GM19372 (cell line): ENCODE measurements around the gene OR2A25.

ENCODE experiments used
- ATAC-seq: cut with Tn5 transposase; IDR thresholded peaks from one replicate; pipeline ENCODE4 v1.9.1; 2021; ENCODE audit warnings: mild to moderate bottlenecking, low read depth, moderate library complexity; ENCODE audit not compliant: unreplicated experiment

Gene OR2A25

GRCh38 chr7:144063710-144064109 lies 5.9 kb upstream of the OR2A25 start:
- ATAC-seq: no peak

GRCh38 chr7:144069953-144070352 lies 342 bp downstream of the OR2A25 start:
- no peak for ATAC-seq

GRCh38 chr7:144074374-144074773 lies 4.8 kb downstream of the OR2A25 start:
- no peak for ATAC-seq

- ATAC-seq: no peak
Observed at GRCh38 chr7:144085978-144086377, 16.4 kb downstream of the OR2A25 start, which contains the start of gene OR2A12. Gene OR2A12 (plus strand): TSS chr7:144086278. CDS start chr7:144095108, 8,830 bp downstream.

DNA sequence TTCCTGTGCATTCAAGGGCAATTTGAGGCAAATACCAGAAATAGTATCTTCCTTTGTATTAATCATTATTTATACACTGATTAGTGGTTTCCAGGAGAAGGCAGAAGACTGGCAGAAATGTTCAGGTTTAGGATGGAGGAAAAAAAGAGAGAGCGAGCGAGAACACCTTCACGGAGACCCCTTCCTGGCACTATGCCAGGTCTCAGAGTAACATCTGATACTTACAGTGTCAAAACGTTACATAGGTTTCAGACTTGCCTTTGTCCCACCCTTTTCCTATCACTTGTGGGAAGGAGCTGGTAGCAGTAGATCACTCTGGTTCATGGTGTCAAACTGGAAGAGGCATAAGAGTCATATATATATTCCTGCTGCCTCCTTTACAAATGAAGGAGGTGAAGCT lies 17.1 kb downstream of the OR2A25 start:
- ATAC-seq: no peak

DNA sequence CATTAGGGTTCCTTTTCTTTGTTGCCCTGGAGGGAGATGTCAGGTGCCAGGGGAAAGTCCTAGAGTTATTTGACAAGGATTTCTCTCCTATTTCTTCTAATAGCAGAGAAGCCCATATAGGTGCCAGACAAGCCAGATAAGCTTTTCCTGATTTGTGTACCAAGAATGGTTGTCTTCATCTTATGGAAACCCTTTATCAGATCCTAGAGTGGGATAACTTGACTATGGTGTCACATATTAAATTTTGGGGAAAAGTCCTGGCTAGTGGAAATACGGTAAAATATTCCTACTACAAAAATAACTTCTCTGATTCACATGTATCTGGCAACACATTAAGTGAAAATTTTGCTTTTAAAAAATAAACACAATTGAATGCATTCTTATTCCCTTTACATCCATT lies 17.6 kb downstream of the OR2A25 start:
- no peak for ATAC-seq

DNA sequence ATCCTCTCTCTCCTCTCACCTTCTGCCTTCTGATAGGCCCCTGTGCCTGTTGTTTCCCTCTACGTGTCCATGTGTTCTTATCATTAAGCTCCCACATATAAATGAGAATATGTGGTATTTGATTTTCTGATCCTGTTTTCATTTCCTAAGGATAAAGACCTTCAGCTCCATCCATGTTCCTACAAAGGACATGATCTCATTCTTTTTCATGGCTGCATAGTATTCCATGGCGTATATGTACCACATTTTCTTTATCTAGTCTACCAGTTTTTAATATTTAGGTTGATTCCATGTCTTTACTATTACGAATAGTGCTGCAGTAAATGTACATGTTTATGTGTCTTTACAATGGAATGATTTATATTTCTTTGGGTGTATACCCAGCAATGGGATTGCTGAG lies 21.1 kb downstream of the OR2A25 start:
- no peak for ATAC-seq

DNA sequence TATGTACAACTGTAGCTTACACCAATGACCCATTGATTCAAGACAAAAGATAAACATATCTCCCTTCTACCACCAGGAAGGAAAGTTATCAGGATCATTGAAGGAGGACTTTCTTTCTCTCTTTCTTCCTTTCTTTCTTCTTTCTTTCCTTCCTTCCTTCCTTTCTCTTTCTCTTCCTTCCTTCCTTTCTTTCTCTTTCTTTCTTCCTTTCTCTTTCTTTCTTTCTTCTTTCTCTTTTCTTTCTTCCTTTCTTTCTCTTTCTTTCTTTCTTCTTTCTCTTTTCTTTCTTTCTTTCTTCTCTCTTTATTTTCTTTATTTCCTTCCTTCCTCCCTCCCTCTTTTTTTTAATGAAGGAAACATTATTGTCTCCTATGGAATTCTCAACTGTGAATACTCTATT lies 29.2 kb downstream of the OR2A25 start:
- ATAC-seq: no peak

DNA sequence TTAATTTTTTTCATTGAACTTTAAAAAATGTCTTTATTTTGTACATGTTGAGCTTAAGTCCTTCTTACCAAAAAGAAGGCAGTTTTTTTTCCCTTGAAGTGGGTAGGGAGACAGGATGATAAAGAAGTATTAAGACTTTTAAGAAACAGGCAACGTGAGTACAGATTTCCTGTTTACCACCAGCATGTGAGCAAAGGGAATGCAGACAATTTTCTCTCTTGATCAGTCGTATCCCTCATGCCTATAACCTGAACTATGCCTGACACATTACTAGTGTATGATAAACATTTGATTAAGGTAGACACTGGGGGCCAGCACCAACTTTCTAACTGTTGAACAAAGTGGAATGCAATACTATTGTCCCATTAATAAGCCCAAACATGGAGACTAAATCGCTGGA lies 31.0 kb downstream of the OR2A25 start:
- ATAC-seq: no peak

DNA sequence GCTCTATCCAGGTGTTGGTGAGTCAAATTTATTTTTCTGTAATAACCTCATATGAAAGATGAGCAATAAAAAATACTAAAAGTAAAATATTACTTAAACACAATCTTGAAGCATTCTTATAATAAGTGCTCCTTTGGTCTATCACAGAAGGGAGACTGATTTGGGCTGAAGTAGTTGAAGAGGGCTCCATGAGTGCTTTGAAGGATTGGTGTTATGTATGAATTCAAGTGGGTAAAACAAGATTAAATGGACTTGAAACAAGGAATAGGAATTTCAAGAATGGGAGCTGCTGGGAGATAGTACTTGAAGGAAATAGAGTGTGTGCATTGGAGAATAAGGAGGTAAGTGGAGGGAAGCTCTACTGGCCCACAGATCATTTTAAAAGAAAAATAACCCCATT lies 32.4 kb downstream of the OR2A25 start:
- ATAC-seq: no peak

DNA sequence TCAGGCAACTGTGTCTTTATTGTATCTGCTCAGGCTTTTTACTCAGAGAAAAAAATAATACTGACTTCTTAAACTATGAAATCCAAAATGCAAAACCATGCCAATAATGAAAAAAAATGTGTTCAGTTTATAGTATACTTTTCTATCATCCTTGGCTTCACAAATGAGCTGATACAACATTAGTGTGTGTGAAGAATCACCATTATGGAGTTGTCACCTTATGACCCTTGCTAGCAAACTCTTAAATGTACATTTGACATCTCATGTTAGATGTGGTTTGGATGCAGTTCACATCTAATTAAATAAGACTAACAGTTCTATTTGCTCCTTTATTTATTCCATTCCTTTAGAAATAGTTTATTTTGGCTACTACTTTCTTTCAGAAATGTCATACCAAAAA lies 35.6 kb downstream of the OR2A25 start:
- ATAC-seq: no peak

DNA sequence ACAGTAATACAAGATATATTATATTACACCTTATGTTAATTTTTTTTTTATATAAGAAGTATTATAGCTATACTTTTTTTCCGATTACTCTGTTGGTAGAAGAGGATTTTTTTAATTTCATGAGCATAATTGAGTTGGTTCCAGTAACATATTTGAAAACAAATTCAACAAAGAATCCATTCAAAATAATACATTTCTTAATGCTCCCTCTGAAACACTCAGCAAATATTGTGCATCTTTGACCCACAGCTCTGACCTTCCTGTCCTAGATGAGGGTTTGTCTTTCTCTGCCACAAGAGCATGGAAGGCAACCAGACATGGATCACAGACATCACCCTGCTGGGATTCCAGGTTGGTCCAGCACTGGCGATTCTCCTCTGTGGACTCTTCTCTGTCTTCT lies 39.7 kb downstream of the OR2A25 start, which contains the start of gene OR2A2:
Gene OR2A2, plus strand, starts transcription at position 301 of the 400 bp plus-strand sequence. Its CDS starts 0 bp downstream, at position 301.
- no peak for ATAC-seq

DNA sequence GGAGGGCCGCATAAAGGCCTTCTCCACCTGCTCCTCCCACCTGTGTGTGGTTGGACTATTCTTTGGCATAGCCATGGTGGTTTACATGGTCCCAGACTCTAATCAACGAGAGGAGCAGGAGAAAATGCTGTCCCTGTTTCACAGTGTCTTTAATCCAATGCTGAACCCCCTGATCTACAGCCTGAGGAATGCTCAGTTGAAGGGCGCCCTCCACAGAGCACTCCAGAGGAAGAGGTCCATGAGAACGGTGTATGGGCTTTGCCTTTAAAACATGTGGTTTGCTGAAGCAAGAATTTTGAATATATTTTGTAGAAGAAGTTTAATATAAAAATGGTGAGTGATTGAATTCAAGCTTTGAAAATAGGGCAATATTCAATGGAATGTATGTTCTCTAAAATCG lies 40.7 kb downstream of the OR2A25 start:
- no peak for ATAC-seq

DNA sequence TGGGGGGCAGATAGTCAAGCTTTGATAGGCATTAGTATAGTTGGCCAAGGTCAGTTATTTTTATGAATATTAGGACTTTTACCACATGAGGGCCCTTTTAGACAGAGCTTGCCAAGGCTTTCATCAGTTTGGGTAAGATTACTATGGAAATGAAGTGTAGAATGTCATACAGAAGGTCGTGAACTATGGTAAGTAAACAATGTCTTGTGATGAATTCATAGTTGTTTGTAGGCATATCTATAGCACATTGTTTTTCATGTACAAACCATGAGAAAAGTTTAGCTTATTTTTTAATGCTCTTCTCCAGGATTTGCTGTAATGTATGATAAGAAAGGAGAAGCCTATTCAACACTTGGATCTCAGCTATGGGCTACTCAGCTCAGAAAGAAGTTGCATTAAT lies 44.0 kb downstream of the OR2A25 start:
- no peak for ATAC-seq

GRCh38 chr7:144118341-144118740 lies 48.7 kb downstream of the OR2A25 start:
- no peak for ATAC-seq

GRCh38 chr7:144122876-144123275 lies 53.3 kb downstream of the OR2A25 start, which contains the start of gene OR2A14:
Gene OR2A14 (plus strand): TSS chr7:144123176. CDS start chr7:144129113, 5,937 bp downstream.
- ATAC-seq: no peak
